Activated effector memory CD4-positive, alpha-beta T cell treated with anti-CD3 and anti-CD28 coated beads, Interleukin-2, amount 50 U/mL, for 16 hours (primary cell): ENCODE results near the gene BACH2.
A peak's percentile ranks its signal among the peaks of the same experiment; 100 is the strongest.
"Not testable (repeated sequence)": the region's sequence is repeated elsewhere in the genome, so short reads cannot be mapped to it uniquely, and the experiment has no call there.

ENCODE experiments used
- DNase-seq: peaks from one replicate; pipeline ENCODE4 v3.0.0-alpha.2; 2020

Gene BACH2

GRCh38 chr6:90088009-90088408 lies 208.6 kb downstream of the BACH2 start:
- no peak for DNase-seq

GRCh38 chr6:90087106-90087833 lies 209.4 kb downstream of the BACH2 start:
- no peak for DNase-seq

GRCh38 chr6:90086517-90086916 lies 210.1 kb downstream of the BACH2 start:
- no peak for DNase-seq

- DNase-seq, result peak; percentile 70
These were observed 212.8 kb downstream of the BACH2 start for GRCh38 chr6:90083891-90084290.

- DNase-seq, result no peak
These were observed 213.8 kb downstream of the BACH2 start for GRCh38 chr6:90082847-90083246.

GRCh38 chr6:90080876-90081481 lies 215.7 kb downstream of the BACH2 start:
- peak; percentile 88 for DNase-seq

GRCh38 chr6:90079560-90080490 lies 216.8 kb downstream of the BACH2 start:
- DNase-seq, result peak; percentile 83

- DNase-seq, result peak; percentile 84
These were observed 217.9 kb downstream of the BACH2 start for GRCh38 chr6:90078513-90079289.

GRCh38 chr6:90076511-90077415 lies 219.9 kb downstream of the BACH2 start:
- DNase-seq, result no peak

- DNase-seq, result no peak
These were observed 222.3 kb downstream of the BACH2 start for GRCh38 chr6:90074161-90074850.

- no peak for DNase-seq
These were observed 223.6 kb downstream of the BACH2 start for GRCh38 chr6:90072935-90073464.

- DNase-seq, result no peak
These were observed 224.1 kb downstream of the BACH2 start for GRCh38 chr6:90072501-90072900.

GRCh38 chr6:90068703-90069523 lies 227.7 kb downstream of the BACH2 start:
- DNase-seq, result no peak

- DNase-seq, result no peak
These were observed 228.4 kb downstream of the BACH2 start for GRCh38 chr6:90068264-90068663.

GRCh38 chr6:90066697-90067096 lies 229.9 kb downstream of the BACH2 start:
- DNase-seq, result no peak

GRCh38 chr6:90065173-90065572 lies 231.5 kb downstream of the BACH2 start:
- no peak for DNase-seq

GRCh38 chr6:90062667-90063066 lies 234.0 kb downstream of the BACH2 start:
- DNase-seq, result no peak

- DNase-seq, result no peak
These were observed 234.6 kb downstream of the BACH2 start for GRCh38 chr6:90062051-90062450.

- not testable (repeated sequence) for DNase-seq
These were observed 237.5 kb downstream of the BACH2 start for GRCh38 chr6:90059178-90059577.

GRCh38 chr6:90055924-90056323 lies 240.7 kb downstream of the BACH2 start:
- not testable (repeated sequence) for DNase-seq
